HFFc6 (cell line): ENCODE measurements around the gene ANGEL1. TPM values are rescaled to one million over a fixed set of nuclear protein-coding genes. Genes with fewer than 3 reads are reported as not detected.

Experiments used
- DNase-seq: peaks from one replicate; pipeline ENCODE4 v3.0.0-alpha.2; 2018
- H3K27ac Mint-ChIP-seq: 2 replicates; pipeline ENCODE4 v1.8.0; 2020; ENCODE audit warnings: mild to moderate bottlenecking, mixed read lengths
- H3K27me3 Mint-ChIP-seq: 2 replicates; pipeline ENCODE4 v1.8.0; 2021; ENCODE audit warnings: mild to moderate bottlenecking, moderate library complexity, mixed read lengths; ENCODE audit not compliant: insufficient read depth
- H3K36me3 Mint-ChIP-seq: 2 replicates; pipeline ENCODE4 v1.8.0; 2021; ENCODE audit warnings: low read depth, mixed read lengths
- H3K4me1 Mint-ChIP-seq: 2 replicates; pipeline ENCODE4 v1.8.0; 2020; ENCODE audit warnings: low read depth, mixed read lengths
- H3K4me3 Mint-ChIP-seq: 2 replicates; pipeline ENCODE4 v1.8.0; 2020; ENCODE audit warnings: mild to moderate bottlenecking, moderate library complexity, mixed read lengths
- H3K9me3 Mint-ChIP-seq: 2 replicates; pipeline ENCODE4 v1.8.0; 2020; ENCODE audit warnings: mild to moderate bottlenecking, mixed read lengths
- CTCF ChIP-seq: fragments of 200-600 bp; sonication (generic); IDR thresholded peaks from 2 replicates; pipeline ENCODE4 v1.5.0; 2021; ENCODE audit warnings: antibody characterized with exemption, mild to moderate bottlenecking
- total RNA-seq, 6 experiments: library from RNA; stranded (reverse); fragmentation: NEBNext Ultra II Directional; extraction: Animal tissue kit (Norgen Biotek cat#: 25700); gene quantifications; 2 replicates in 1 of 6; 3 replicates in 5 of 6; pipeline ENCODE4 v1.2.3, GENCODE V29; 2021

The ANGEL1 gene
- total RNA-seq, 6 experiments from 2014 or later, result 7.4 to 9.6 (median 8.0) TPM

GRCh38 chr14:76773956-76774820 is 38.5 kb downstream of the ANGEL1 start:
- no peak for TF ChIP-seq CTCF
- H3K27me3 Mint-ChIP-seq, result peaks cover 7% of the 10 kb centered on the region
- no peak overlapping the region for H3K4me3 Mint-ChIP-seq
- peak overlapping the region; percentile 64 for H3K27ac Mint-ChIP-seq
- peaks cover 20% of the 10 kb centered on the region for H3K4me1 Mint-ChIP-seq
- no peaks in the 10 kb centered on the region for H3K9me3 Mint-ChIP-seq
- no peak for DNase-seq
- H3K36me3 Mint-ChIP-seq, result no peaks in the 10 kb centered on the region

DNA sequence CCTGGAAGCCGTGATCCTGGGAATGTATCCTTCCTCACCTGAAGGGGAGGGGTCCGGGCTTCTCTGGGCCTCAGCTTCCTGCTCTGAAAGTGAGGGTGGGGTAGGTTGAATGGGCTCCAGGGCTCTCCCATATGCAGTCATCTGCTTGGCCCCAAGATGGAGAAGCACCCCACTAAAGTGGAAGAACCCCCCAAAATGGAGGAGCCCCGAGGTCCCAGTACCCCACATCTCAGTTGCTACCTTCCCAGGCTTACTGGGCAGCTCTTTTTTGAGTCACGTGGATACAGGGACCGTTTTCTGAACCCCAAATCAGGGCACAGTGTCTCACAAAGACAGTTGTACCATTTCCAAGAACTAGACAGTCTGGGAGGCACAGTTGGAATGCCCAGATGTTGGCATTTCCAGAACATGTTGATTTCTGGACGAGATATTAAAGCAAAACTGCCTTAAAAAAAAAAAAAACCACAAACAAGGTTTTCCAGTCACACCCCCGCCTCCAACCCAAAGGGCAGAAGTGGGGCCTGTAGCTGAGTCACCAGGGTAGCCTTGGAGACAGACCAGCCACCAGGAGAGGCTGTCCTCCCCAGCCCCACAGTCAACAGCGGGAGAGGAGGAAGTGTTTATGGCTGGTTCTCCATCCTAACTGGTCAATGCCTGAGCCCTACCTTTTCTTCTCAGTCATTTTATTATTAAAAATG is 39.3 kb downstream of the ANGEL1 start:
- Mint-ChIP-seq H3K27ac (peak overlapping the region; percentile 64), H3K4me3 (peak overlapping the region; percentile 42; the same call in 1 of the 2 replicates), H3K36me3 (no peaks in the 10 kb centered on the region), H3K9me3 (no peaks in the 10 kb centered on the region), H3K4me1 (peaks cover 20% of the 10 kb centered on the region), H3K27me3 (peaks cover 7% of the 10 kb centered on the region)
- peak; percentile 81 for DNase-seq
- TF ChIP-seq CTCF, result peak; percentile 5; the same call in 1 of the 2 replicates

- H3K27me3 Mint-ChIP-seq, result peaks cover 7% of the 10 kb centered on the region
- H3K27ac Mint-ChIP-seq, result peak overlapping the region; percentile 64; the same call in 1 of the 2 replicates
- TF ChIP-seq CTCF, result no peak
- no peak for DNase-seq
- H3K4me1 Mint-ChIP-seq, result peaks cover 20% of the 10 kb centered on the region
- H3K9me3 Mint-ChIP-seq, result no peaks in the 10 kb centered on the region
- H3K4me3 Mint-ChIP-seq, result peak overlapping the region; percentile 42; the same call in 1 of the 2 replicates
- no peaks in the 10 kb centered on the region for H3K36me3 Mint-ChIP-seq
Measured at GRCh38 chr14:76772300-76773187, 40.1 kb downstream of the ANGEL1 start.

GRCh38 chr14:76771437-76771980 is 41.2 kb downstream of the ANGEL1 start:
- no peaks in the 10 kb centered on the region for H3K9me3 Mint-ChIP-seq
- no peaks in the 10 kb centered on the region for H3K36me3 Mint-ChIP-seq
- H3K4me3 Mint-ChIP-seq, result no peak overlapping the region
- peaks cover 20% of the 10 kb centered on the region for H3K4me1 Mint-ChIP-seq
- TF ChIP-seq CTCF, result no peak
- H3K27ac Mint-ChIP-seq, result no peak overlapping the region
- H3K27me3 Mint-ChIP-seq, result peaks cover 7% of the 10 kb centered on the region
- DNase-seq, result no peak
